ENCODE results near the gene PDIA3. TPM values are rescaled to one million over a fixed set of nuclear protein-coding genes. Genes with fewer than 3 reads are reported as not detected.
"Not testable (repeated sequence)": the region's sequence is repeated elsewhere in the genome, so short reads cannot be mapped to it uniquely, and the experiment has no call there.

The PDIA3 gene
- total RNA-seq, 4 donors from 2014 or later, result 74.6 to 155 (median 129) TPM

DNA sequence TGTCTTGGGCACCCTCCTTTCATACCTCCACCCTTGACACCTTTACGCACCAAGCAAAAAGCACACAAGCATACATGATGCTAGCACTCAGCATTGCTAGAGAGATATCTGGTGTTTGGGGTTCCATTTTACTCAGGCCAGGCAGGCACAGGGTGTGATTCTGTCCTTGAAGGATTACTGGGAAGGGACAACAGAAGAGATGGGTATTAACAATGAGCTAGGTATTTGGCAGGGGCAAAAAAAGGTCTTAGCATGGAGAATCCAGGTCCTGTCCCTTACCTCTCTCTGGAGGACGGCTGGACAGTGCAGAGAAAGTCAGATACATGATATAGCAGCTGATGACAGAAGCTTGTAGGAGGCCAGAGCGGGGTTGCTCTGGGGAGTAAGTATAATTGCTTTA lies 50.3 kb downstream of the PDIA3 start:
- intact Hi-C loops (cut with DNase I), result no loop called here
- H3K4me1 ChIP-seq, result peaks cover 42 to 85% (median 43%) of the 10 kb centered on the region in 3 donors
- DNase-seq, result no peak
- peak overlapping the region in 1 of 4 donors; percentile 93 for H3K27ac ChIP-seq
- H3K27me3 ChIP-seq, result no peaks in the 10 kb centered on the region
- 82 to 90% methylated on average over 3 of the region's 3 CpGs for WGBS, 2 donors
- H3K36me3 ChIP-seq, result peaks cover 32 to 64% (median 33%) of the 10 kb centered on the region in 3 donors
- no peak overlapping the region for H3K4me3 ChIP-seq
- TF ChIP-seq, protein P1, sequence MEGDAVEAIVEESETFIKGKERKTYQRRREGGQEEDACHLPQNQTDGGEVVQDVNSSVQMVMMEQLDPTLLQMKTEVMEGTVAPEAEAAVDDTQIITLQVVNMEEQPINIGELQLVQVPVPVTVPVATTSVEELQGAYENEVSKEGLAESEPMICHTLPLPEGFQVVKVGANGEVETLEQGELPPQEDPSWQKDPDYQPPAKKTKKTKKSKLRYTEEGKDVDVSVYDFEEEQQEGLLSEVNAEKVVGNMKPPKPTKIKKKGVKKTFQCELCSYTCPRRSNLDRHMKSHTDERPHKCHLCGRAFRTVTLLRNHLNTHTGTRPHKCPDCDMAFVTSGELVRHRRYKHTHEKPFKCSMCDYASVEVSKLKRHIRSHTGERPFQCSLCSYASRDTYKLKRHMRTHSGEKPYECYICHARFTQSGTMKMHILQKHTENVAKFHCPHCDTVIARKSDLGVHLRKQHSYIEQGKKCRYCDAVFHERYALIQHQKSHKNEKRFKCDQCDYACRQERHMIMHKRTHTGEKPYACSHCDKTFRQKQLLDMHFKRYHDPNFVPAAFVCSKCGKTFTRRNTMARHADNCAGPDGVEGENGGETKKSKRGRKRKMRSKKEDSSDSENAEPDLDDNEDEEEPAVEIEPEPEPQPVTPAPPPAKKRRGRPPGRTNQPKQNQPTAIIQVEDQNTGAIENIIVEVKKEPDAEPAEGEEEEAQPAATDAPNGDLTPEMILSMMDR (IDR thresholded peaks at IDR 0.05), result no peak
- no peak for TF ChIP-seq POLR2A (IDR thresholded peaks at IDR 0.05)
- no peaks in the 10 kb centered on the region for H3K9me3 ChIP-seq

DNA sequence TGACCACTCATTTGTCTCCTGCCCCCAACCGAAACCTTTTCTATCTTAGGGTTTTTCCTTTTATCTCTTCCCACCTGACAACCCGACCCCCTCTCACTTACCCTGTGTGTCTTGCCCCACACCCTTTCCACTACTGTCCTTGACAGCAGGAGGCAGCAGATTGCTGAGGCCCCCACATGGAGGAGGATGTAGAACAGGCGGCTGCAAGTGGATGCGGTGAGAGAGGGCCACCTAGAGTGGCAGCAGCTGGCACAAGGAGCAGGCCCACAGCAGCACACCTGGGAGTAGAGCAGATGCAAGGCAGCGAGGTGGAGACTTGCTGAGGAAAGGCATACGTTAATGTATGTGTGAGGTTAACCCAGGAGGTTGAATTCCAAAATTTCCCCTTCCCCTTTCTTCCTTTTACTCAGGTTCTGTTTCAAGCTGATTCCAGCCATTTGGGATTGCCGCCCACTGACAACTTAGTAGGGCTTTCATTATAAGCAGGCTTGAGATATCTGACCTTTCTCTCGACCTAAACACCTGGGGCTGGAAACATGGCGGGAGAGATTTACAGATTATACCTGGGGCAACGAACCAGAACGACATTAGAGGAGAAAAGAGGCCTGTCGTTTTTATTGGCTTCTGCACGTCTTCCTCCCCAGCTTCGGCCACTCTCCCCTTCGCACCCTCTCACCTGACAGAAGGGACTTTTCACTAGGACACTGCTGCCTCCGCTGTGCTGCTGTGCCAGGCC lies 53.1 kb downstream of the PDIA3 start:
- intact Hi-C loops (cut with DNase I), result no loop called here
- peaks cover 23 to 79% (median 24%) of the 10 kb centered on the region in 3 donors for H3K36me3 ChIP-seq
- no peak for DNase-seq
- WGBS, 2 donors, result 81 to 86% methylated on average over 13 to 15 of the region's 16 CpGs
- H3K4me1 ChIP-seq, result peaks cover 30 to 74% (median 33%) of the 10 kb centered on the region in 3 donors
- TF ChIP-seq, protein P1 (IDR thresholded peaks at IDR 0.05), result no peak
- no peak for TF ChIP-seq POLR2A (IDR thresholded peaks at IDR 0.05)
- peak overlapping the region; percentile 89 to 94 (median 94) for H3K27ac ChIP-seq
- no peaks in the 10 kb centered on the region for H3K27me3 ChIP-seq
- H3K9me3 ChIP-seq, result no peaks in the 10 kb centered on the region
- no peak overlapping the region for H3K4me3 ChIP-seq

GRCh38 chr15:43799945-43800285 lies 53.7 kb downstream of the PDIA3 start, which contains the start of gene SERINC4:
Gene SERINC4 (minus strand): TSS chr15:43800220. CDS start chr15:43799986, 234 bp downstream.
- Histone ChIP-seq H3K27ac (peak within 1 kb of the TSS; percentile 89 to 94 (median 94)), H3K4me3 (peak within 1 kb of the TSS; percentile 79 to 86 (median 82)), H3K27me3 (no peaks in the 10 kb centered on the region), H3K4me1 (peaks cover 25 to 68% (median 30%) of the 10 kb centered on the region in 3 donors), H3K9me3 (no peaks in the 10 kb centered on the region), H3K36me3 (peaks cover 17 to 79% (median 18%) of the 10 kb centered on the region in 3 donors)
- no peak for DNase-seq
- TF ChIP-seq POLR2A (IDR thresholded peaks at IDR 0.05), result no peak
- TF ChIP-seq, protein P1 (IDR thresholded peaks at IDR 0.05), result no peak
- 83 to 95% methylated on average over 6 of the region's 8 CpGs for WGBS, 2 donors
- intact Hi-C loops (cut with DNase I), result no loop called here

- H3K4me1 ChIP-seq, result peaks cover 23 to 62% (median 25%) of the 10 kb centered on the region in 3 donors
- TF ChIP-seq, protein P1 (IDR thresholded peaks at IDR 0.05), result no peak
- peak in 3 of 4 donors; percentile 35 to 75 (median 68) for TF ChIP-seq POLR2A (IDR thresholded peaks at IDR 0.05)
- H3K27me3 ChIP-seq, result no peaks in the 10 kb centered on the region
- peaks cover 12 to 79% (median 16%) of the 10 kb centered on the region in 3 donors for H3K36me3 ChIP-seq
- DNase-seq, result peak; percentile 74
- intact Hi-C loops (cut with DNase I), result no loop called here
- 2 to 4% methylated on average over 40 to 44 of the region's 44 CpGs for WGBS, 2 donors
- peak within 1 kb of the TSS; percentile 89 to 94 (median 94) for H3K27ac ChIP-seq
- no peaks in the 10 kb centered on the region for H3K9me3 ChIP-seq
- H3K4me3 ChIP-seq, result peak within 1 kb of the TSS; percentile 79 to 86 (median 82)
Observed at GRCh38 chr15:43800286-43801141, 54.3 kb downstream of the PDIA3 start, which contains the start of gene HYPK. Gene HYPK (plus strand): TSS chr15:43800599. CDS start chr15:43800623, 24 bp downstream.

GRCh38 chr15:43802676-43803075 lies 56.4 kb downstream of the PDIA3 start:
- H3K9me3 ChIP-seq; intact Hi-C loops (cut with DNase I); H3K27ac ChIP-seq; H3K4me3 ChIP-seq; H3K27me3 ChIP-seq; DNase-seq: not testable (repeated sequence)
- WGBS, 2 donors, result 92 to 93% methylated on average over 7 of the region's 7 CpGs
- Histone ChIP-seq H3K4me1 (peaks cover 21 to 41% (median 23%) of the 10 kb centered on the region in 3 donors), H3K36me3 (peaks cover 7 to 79% (median 24%) of the 10 kb centered on the region in 3 donors)

Data from esophagus squamous epithelium (tissue), 5 donors.